HepG2 (cell line): ENCODE measurements around the gene TANGO2. TPM values are rescaled to one million over a fixed set of nuclear protein-coding genes. Genes with fewer than 3 reads are reported as not detected.

Experiments used
- ATF7 ChIP-seq, 2 experiments: fragments of 450-650 bp in 1 of 2; sonication (generic) in 1 of 2; formaldehyde crosslinking in 1 of 2; IDR thresholded peaks; 2 replicates each; pipeline versions ENCODE4 v1.4.0 to v1.6.1; 2016 to 2020; ENCODE audit warnings: antibody characterized with exemption in 1 of 2, mild to moderate bottlenecking in 1 of 2, missing genetic modification reagents in 1 of 2
- BCL3 ChIP-seq: sonication (generic); formaldehyde crosslinking; IDR thresholded peaks from 2 replicates; pipeline ENCODE4 v1.5.1; 2020; ENCODE audit warnings: mild to moderate bottlenecking, missing genetic modification reagents, moderate library complexity
- BCL6 ChIP-seq: IDR thresholded peaks from 2 replicates; pipeline ENCODE4 v1.6.1; 2016; ENCODE audit warnings: missing genetic modification reagents, missing compliant biosample characterization
- CCDC6 ChIP-seq: sonication (generic); formaldehyde crosslinking; IDR thresholded peaks from 2 replicates; pipeline ENCODE4 v1.8.1; 2022; ENCODE audit warnings: mild to moderate bottlenecking, missing genetic modification reagents, moderate library complexity
- GTF3A ChIP-seq: sonication (generic); formaldehyde crosslinking; conservative IDR thresholded peaks from 2 replicates; pipeline ENCODE4 v1.4.0; 2020; ENCODE audit warnings: mild to moderate bottlenecking, missing genetic modification reagents
- HDAC6 ChIP-seq: fragments of 200-600 bp; sonication (generic); IDR thresholded peaks from 2 replicates; pipeline ENCODE4 v1.7.0; 2017; ENCODE audit warnings: mild to moderate bottlenecking, antibody characterized with exemption, low read length, low read depth
- HOXD1 ChIP-seq: sonication (generic); formaldehyde crosslinking; IDR thresholded peaks from 2 replicates; pipeline ENCODE4 v1.5.0; 2020; ENCODE audit warnings: missing genetic modification reagents
- KMT2B ChIP-seq: IDR thresholded peaks from 2 replicates; pipeline ENCODE4 v1.6.1; 2016; ENCODE audit warnings: missing genetic modification reagents, missing compliant biosample characterization
- MBD4 ChIP-seq: IDR thresholded peaks from 2 replicates; pipeline ENCODE4 v1.6.1; 2012; ENCODE audit warnings: low read length, inconsistent platforms, borderline replicate concordance
- MEIS2 ChIP-seq: sonication (generic); formaldehyde crosslinking; IDR thresholded peaks from 2 replicates; pipeline ENCODE4 v1.9.0; 2021; ENCODE audit warnings: mild to moderate bottlenecking, missing genetic modification reagents
- MTF1 ChIP-seq: sonication (generic); formaldehyde crosslinking; IDR thresholded peaks from 2 replicates; pipeline ENCODE4 v1.5.0; 2020; ENCODE audit warnings: missing genetic modification reagents
- NFE2 ChIP-seq: sonication (generic); formaldehyde crosslinking; IDR thresholded peaks from 2 replicates; pipeline ENCODE4 v1.4.0; 2020; ENCODE audit warnings: missing genetic modification reagents
- NFKB2 ChIP-seq: sonication (generic); formaldehyde crosslinking; IDR thresholded peaks from 2 replicates; pipeline ENCODE4 v1.4.0; 2020; ENCODE audit warnings: missing genetic modification reagents, borderline replicate concordance
- RAD21 ChIP-seq: fragments of 450-650 bp; formaldehyde crosslinking; IDR thresholded peaks from 2 replicates; pipeline ENCODE4 v1.5.0; 2020; ENCODE audit warnings: mild to moderate bottlenecking
- RFX1 ChIP-seq: fragments of 450-650 bp; IDR thresholded peaks from 2 replicates; pipeline ENCODE4 v1.6.1; 2017
- SP2 ChIP-seq: sonication (generic); formaldehyde crosslinking; IDR thresholded peaks from 2 replicates; pipeline ENCODE4 v1.5.1; 2020; ENCODE audit warnings: mild to moderate bottlenecking, missing genetic modification reagents
- TERF1 ChIP-seq: sonication (generic); formaldehyde crosslinking; IDR thresholded peaks from 2 replicates; pipeline ENCODE4 v1.8.0; 2022; ENCODE audit warnings: mild to moderate bottlenecking, missing genetic modification reagents, moderate library complexity
- U2AF1 ChIP-seq: fragments of 200-400 bp; formaldehyde crosslinking; optimal IDR thresholded peaks from 2 replicates; pipeline ENCODE3; 2017; ENCODE audit warnings: mild to moderate bottlenecking, low read depth, low read length
- ZBTB38 ChIP-seq: sonication (generic); formaldehyde crosslinking; IDR thresholded peaks from 2 replicates; pipeline ENCODE4 v1.5.1; 2020; ENCODE audit warnings: mild to moderate bottlenecking, missing genetic modification reagents
- ZC3H4 ChIP-seq: sonication (generic); formaldehyde crosslinking; IDR thresholded peaks from 2 replicates; pipeline ENCODE4 v1.4.0; 2020; ENCODE audit warnings: missing genetic modification reagents, borderline replicate concordance
- ZMYM3 ChIP-seq: sonication (generic); formaldehyde crosslinking; IDR thresholded peaks from 2 replicates; pipeline ENCODE4 v1.5.1; 2020; ENCODE audit warnings: mild to moderate bottlenecking, missing genetic modification reagents
- ZNF232 ChIP-seq: sonication (generic); formaldehyde crosslinking; IDR thresholded peaks from 2 replicates; pipeline ENCODE4 v1.4.0; 2020; ENCODE audit warnings: missing genetic modification reagents, borderline replicate concordance
- ZNF292 ChIP-seq: sonication (generic); formaldehyde crosslinking; IDR thresholded peaks from 2 replicates; pipeline ENCODE4 v1.8.1; 2022; ENCODE audit warnings: mild to moderate bottlenecking, low read depth, missing genetic modification reagents, borderline replicate concordance
- ZNF737 ChIP-seq: sonication (generic); formaldehyde crosslinking; IDR thresholded peaks from 2 replicates; pipeline ENCODE4 v1.5.0; 2020; ENCODE audit warnings: missing genetic modification reagents, mild to moderate bottlenecking, borderline replicate concordance
- ZNF770 ChIP-seq: sonication (generic); formaldehyde crosslinking; IDR thresholded peaks from 2 replicates; pipeline ENCODE4 v1.5.0; 2020; ENCODE audit warnings: mild to moderate bottlenecking, missing genetic modification reagents
- ZNF777 ChIP-seq: sonication (generic); formaldehyde crosslinking; IDR thresholded peaks from 2 replicates; pipeline ENCODE4 v1.4.0; 2020; ENCODE audit warnings: missing genetic modification reagents
- ZNF790 ChIP-seq: sonication (generic); formaldehyde crosslinking; IDR thresholded peaks from 2 replicates; pipeline ENCODE4 v1.8.0; 2022; ENCODE audit warnings: missing genetic modification reagents, mild to moderate bottlenecking, borderline replicate concordance
- polyA plus RNA-seq, 8 experiments: library from polyadenylated mRNA; depleted of rRNA in 3 of 8; stranded (reverse) in 7 of 8; unstranded in 1 of 8; fragments of >200 nt; fragmentation: Illumina TruSeq in 4 of 8; extraction: Trizol in 4 of 8; gene quantifications; 2 replicates each; pipeline versions ENCODE4 v1.2.1 to v1.2.3, GENCODE V29; 2011 to 2016; ENCODE audit warnings: low read depth in 4 of 8, missing spikeins in 1 of 8, mixed read lengths in 1 of 8; ENCODE audit not compliant: insufficient read depth in 1 of 8
- total RNA-seq, 5 experiments: library from RNA; depleted of rRNA; stranded (reverse); fragments of >200 nt; fragmentation: Illumina TruSeq; extraction: Trizol; gene quantifications; 2 replicates each; pipeline ENCODE4 v1.2.3, GENCODE V29; 2016; ENCODE audit warnings: low read depth in 1 of 5

The TANGO2 gene
- total and polyA plus RNA-seq, 2 of the 13 experiments (the other 11 are each of a cell fraction or from before 2014, with no cell fraction given): 12.9 to 14.8 TPM

GRCh38 chr22:20079745-20080444, 59.0 kb downstream of the TANGO2 start, which contains the start of gene DGCR8 (continued):
- no peak for TF ChIP-seq ATF7 (IDR thresholded peaks at IDR 0.05)
- TF ChIP-seq ATF7 (CRISPR knock-in tag; IDR thresholded peaks at IDR 0.05): 0 out of 2 replicates have a peak, but pooled peaks have one; percentile 39
- TF ChIP-seq ZBTB38 (CRISPR knock-in tag): peak; percentile 75
- TF ChIP-seq BCL3 (CRISPR knock-in tag): 0 out of 2 replicates have a peak, but pooled peaks have one; percentile 51
- no peak for TF ChIP-seq MBD4
- no peak for TF ChIP-seq ZNF770
- TF ChIP-seq TERF1 (CRISPR knock-in tag): 0 out of 2 replicates have a peak, but pooled peaks have one; percentile 73
- TF ChIP-seq CCDC6 (CRISPR knock-in tag): peak; percentile 92
- peak; percentile 81 for TF ChIP-seq KMT2B (CRISPR knock-in tag)
- peak; percentile 68; the same call in 1 of the 2 replicates for TF ChIP-seq NFKB2 (CRISPR knock-in tag)
- no peak for TF ChIP-seq RFX1
- TF ChIP-seq ZMYM3 (CRISPR knock-in tag): 0 out of 2 replicates have a peak, but pooled peaks have one; percentile 13
- peak; percentile 55; the same call in 1 of the 2 replicates for TF ChIP-seq ZNF232
- TF ChIP-seq HDAC6: no peak
- TF ChIP-seq HOXD1 (CRISPR knock-in tag): peak; percentile 56; the same call in 1 of the 2 replicates
- peak; percentile 87 for TF ChIP-seq SP2
- TF ChIP-seq ZNF777: no peak
- peak; percentile 45 for TF ChIP-seq BCL6
- no peak for TF ChIP-seq ZNF737 (CRISPR knock-in tag)
- TF ChIP-seq RAD21 (CRISPR knock-in tag): peak; percentile 13; the same call in 1 of the 2 replicates
- TF ChIP-seq U2AF1: no peak
- TF ChIP-seq ZNF790: peak; percentile 90; the same call in 1 of the 2 replicates
- TF ChIP-seq ZC3H4 (CRISPR knock-in tag): peak; percentile 31; the same call in 1 of the 2 replicates
- TF ChIP-seq GTF3A (CRISPR knock-in tag): 0 out of 2 replicates have a peak, but pooled peaks have one; percentile 54
- TF ChIP-seq NFE2 (CRISPR knock-in tag): 0 out of 2 replicates have a peak, but pooled peaks have one; percentile 35
- TF ChIP-seq MTF1 (CRISPR knock-in tag): no peak
- no peak for TF ChIP-seq ZNF292 (CRISPR knock-in tag)
- TF ChIP-seq MEIS2 (CRISPR knock-in tag): 0 out of 2 replicates have a peak, but pooled peaks have one; percentile 67
